MCF 10A (cell line): Measurements from ENCODE around the gene FAR2. TPM values are rescaled to one million over a fixed set of nuclear protein-coding genes. Genes with fewer than 3 reads are reported as not detected.

Source experiments
- BruUV-seq: library from RNA; stranded (reverse); fragments of 400-500 nt; replicated peaks from 2 replicates; lab custom pipeline; 2021; lab: Mats Ljungman, UMichigan
- CTCF ChIA-PET: fragments of 300-600 bp; sonication (Branson Sonifier 250); formaldehyde crosslinking; extraction: SDS; loops from one replicate; lab custom pipeline; 2021; ENCODE audit warnings: antibody characterized with exemption, inconsistent platforms; lab: Yijun Ruan, JAX
- POLR2A ChIA-PET: fragments of 300-600, 350-650 bp; sonication (Branson Sonifier 250); formaldehyde crosslinking; extraction: SDS; loops from one replicate; lab custom pipeline; 2020; ENCODE audit warnings: antibody characterized with exemption, inconsistent platforms; lab: Yijun Ruan, JAX
- DNase-seq: peaks from one replicate; pipeline ENCODE4 v3.0.0-alpha.2; 2018; ENCODE audit not compliant: unreplicated experiment
- H3K27ac Mint-ChIP-seq: one replicate; pipeline ENCODE4 v1.8.0; 2022; ENCODE audit warnings: mild to moderate bottlenecking, low read depth, mixed read lengths; ENCODE audit not compliant: unreplicated experiment
- H3K27me3 Mint-ChIP-seq: one replicate; pipeline ENCODE4 v1.8.0; 2022; ENCODE audit warnings: mixed read lengths; ENCODE audit not compliant: insufficient read depth, unreplicated experiment
- H3K36me3 Mint-ChIP-seq: one replicate; pipeline ENCODE4 v1.8.0; 2022; ENCODE audit warnings: mild to moderate bottlenecking, moderate library complexity, mixed read lengths; ENCODE audit not compliant: insufficient read depth, unreplicated experiment
- H3K4me1 Mint-ChIP-seq: one replicate; pipeline ENCODE4 v1.8.0; 2022; ENCODE audit warnings: mixed read lengths; ENCODE audit not compliant: insufficient read depth, unreplicated experiment
- H3K4me3 Mint-ChIP-seq: one replicate; pipeline ENCODE4 v1.8.0; 2022; ENCODE audit warnings: mild to moderate bottlenecking, moderate library complexity, mixed read lengths; ENCODE audit not compliant: unreplicated experiment
- H3K9me3 Mint-ChIP-seq: one replicate; pipeline ENCODE4 v1.8.0; 2022; ENCODE audit warnings: mixed read lengths; ENCODE audit not compliant: unreplicated experiment
- intact Hi-C: fragments of 100-400 bp; cut with micrococcal nuclease; formaldehyde crosslinking; loops from 2 replicates; pipeline ENCODE4 v1.14.1; 2022
- total RNA-seq: library from RNA; stranded (reverse); gene quantifications from 2 replicates; pipeline ENCODE4 v1.2.3, GENCODE V29; 2022
- TF ChIP-seq, protein P1 (sequence below): fragments of 200-600 bp; IDR thresholded peaks from one replicate; pipeline ENCODE4 v1.8.0; 2022; ENCODE audit warnings: antibody characterized with exemption, mild to moderate bottlenecking; ENCODE audit not compliant: unreplicated experiment

FAR2 gene
- total RNA-seq, 1 experiment from 2014 or later, result 1.7 TPM

- TF ChIP-seq, protein P1, sequence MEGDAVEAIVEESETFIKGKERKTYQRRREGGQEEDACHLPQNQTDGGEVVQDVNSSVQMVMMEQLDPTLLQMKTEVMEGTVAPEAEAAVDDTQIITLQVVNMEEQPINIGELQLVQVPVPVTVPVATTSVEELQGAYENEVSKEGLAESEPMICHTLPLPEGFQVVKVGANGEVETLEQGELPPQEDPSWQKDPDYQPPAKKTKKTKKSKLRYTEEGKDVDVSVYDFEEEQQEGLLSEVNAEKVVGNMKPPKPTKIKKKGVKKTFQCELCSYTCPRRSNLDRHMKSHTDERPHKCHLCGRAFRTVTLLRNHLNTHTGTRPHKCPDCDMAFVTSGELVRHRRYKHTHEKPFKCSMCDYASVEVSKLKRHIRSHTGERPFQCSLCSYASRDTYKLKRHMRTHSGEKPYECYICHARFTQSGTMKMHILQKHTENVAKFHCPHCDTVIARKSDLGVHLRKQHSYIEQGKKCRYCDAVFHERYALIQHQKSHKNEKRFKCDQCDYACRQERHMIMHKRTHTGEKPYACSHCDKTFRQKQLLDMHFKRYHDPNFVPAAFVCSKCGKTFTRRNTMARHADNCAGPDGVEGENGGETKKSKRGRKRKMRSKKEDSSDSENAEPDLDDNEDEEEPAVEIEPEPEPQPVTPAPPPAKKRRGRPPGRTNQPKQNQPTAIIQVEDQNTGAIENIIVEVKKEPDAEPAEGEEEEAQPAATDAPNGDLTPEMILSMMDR, result no peak
- BruUV-seq, result no TSS peak
- ChIA-PET POLR2A (no interaction called here), CTCF (no interaction called here)
- H3K4me1 Mint-ChIP-seq, result no peaks in the 10 kb centered on the region
- intact Hi-C loops, result no loop called here
- no peak overlapping the region for H3K27ac Mint-ChIP-seq
- no peaks in the 10 kb centered on the region for H3K9me3 Mint-ChIP-seq
- no peak for DNase-seq
- H3K27me3 Mint-ChIP-seq, result no peaks in the 10 kb centered on the region
- H3K4me3 Mint-ChIP-seq, result no peak overlapping the region
- peaks cover 2% of the 10 kb centered on the region for H3K36me3 Mint-ChIP-seq
Observed at GRCh38 chr12:29304388-29304787, 155.3 kb downstream of the FAR2 start.

DNA sequence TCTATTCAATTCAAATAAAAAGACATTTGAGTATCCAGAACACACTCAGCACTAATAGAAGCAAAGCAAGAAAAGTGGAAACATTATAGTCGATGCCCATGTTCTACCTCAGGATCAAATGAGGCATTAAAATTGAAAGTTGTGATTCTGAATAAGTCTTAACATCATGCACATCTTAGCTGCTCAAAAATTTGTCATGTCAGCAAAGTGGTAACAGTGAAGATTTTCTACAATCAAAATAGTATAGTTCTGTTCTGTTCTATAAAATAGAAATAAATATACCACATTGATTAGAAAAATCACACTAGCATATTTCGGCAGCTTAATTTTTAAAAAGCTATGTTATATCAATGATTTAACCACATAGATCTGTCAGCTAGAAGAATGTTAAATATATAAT, 157.2 kb downstream of the FAR2 start:
- POLR2A ChIA-PET, result interaction anchor here (0.6 to 1.0 kb wide), 2 partner anchors 15 to 248 kb away, joined by 3 to 8 read pairs; no protein-coding TSS in a partner anchor
- Mint-ChIP-seq H3K27me3 (no peaks in the 10 kb centered on the region), H3K4me1 (no peaks in the 10 kb centered on the region), H3K4me3 (no peak overlapping the region), H3K27ac (no peak overlapping the region), H3K36me3 (peaks cover 7% of the 10 kb centered on the region), H3K9me3 (no peaks in the 10 kb centered on the region)
- no TSS peak for BruUV-seq
- no peak for DNase-seq
- TF ChIP-seq, protein P1, result no peak
- intact Hi-C loops, result loop anchor here (5.0 kb wide), 1 partner anchor 211 kb away; no protein-coding TSS in a partner anchor
- CTCF ChIA-PET, result interaction anchor here (3.2 kb wide), 1 partner anchor 11 kb away, joined by 21 read pairs; no protein-coding TSS in a partner anchor

DNA sequence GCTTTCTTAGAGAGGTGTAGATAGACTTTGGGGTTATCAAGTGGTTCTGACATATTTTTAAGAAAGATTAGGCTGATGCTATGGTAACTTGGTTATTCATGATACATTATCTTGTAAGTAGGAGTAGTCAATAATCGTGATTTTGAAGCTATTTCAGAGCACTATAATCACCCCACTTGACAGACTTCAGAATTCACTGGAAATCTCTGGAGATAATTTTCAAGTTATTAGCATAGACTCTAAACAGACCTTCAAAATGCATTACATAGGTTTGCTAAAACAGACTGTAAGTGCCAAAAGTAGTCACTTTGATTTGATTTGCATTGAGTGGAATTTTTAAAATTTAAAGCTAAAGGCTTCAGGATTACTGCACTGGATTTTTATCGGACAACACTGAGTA, 157.6 kb downstream of the FAR2 start:
- BruUV-seq, result no TSS peak
- H3K9me3 Mint-ChIP-seq, result no peaks in the 10 kb centered on the region
- no peak overlapping the region for H3K4me3 Mint-ChIP-seq
- peaks cover 7% of the 10 kb centered on the region for H3K36me3 Mint-ChIP-seq
- no peaks in the 10 kb centered on the region for H3K4me1 Mint-ChIP-seq
- ChIA-PET POLR2A (interaction anchor here (0.6 to 1.0 kb wide), 2 partner anchors 14 to 249 kb away, joined by 3 to 8 read pairs; no protein-coding TSS in a partner anchor), CTCF (interaction anchor here (3.2 kb wide), 1 partner anchor 11 kb away, joined by 21 read pairs; no protein-coding TSS in a partner anchor)
- no peak overlapping the region for H3K27ac Mint-ChIP-seq
- intact Hi-C loops, result loop anchor here (5.0 kb wide), 1 partner anchor 211 kb away; no protein-coding TSS in a partner anchor
- TF ChIP-seq, protein P1, result no peak
- no peaks in the 10 kb centered on the region for H3K27me3 Mint-ChIP-seq
- no peak for DNase-seq

DNA sequence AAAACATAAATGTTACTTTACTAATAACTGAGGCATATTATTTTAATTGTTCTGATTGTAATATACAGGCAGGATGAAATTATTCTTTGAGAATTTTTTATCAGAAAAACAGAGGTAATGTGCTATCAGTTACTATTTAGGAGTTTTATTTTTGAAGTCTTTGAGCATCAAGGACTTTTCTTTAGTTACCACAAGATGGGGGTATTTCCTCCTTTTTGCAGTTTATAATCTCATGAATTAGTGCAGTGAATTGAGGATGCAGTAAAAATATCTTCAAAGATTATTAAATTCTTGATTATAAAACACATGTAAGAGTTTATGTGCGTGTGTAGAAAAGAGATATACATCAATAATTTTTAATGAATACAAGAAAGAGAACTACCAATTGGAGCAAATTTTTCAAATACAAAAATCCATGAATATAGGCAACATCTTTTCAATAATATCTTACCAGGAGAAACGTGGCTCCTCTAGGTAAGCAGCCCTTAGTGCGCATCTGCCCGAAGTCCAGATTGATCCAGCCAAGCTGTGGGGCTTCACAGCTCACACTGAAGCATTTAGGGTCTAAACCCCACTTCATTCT, 160.3 kb downstream of the FAR2 start:
- TF ChIP-seq, protein P1, result peak; percentile 51
- CTCF ChIA-PET, result interaction anchor here (0.7 to 1.5 kb wide), 6 partner anchors 8 to 1504 kb away, joined by 3 to 9 read pairs (median 4); no protein-coding TSS in a partner anchor
- Mint-ChIP-seq H3K4me3 (no peak overlapping the region), H3K27me3 (no peaks in the 10 kb centered on the region), H3K4me1 (no peaks in the 10 kb centered on the region), H3K27ac (no peak overlapping the region), H3K9me3 (no peaks in the 10 kb centered on the region), H3K36me3 (peaks cover 7% of the 10 kb centered on the region)
- BruUV-seq, result no TSS peak
- intact Hi-C loops, result loop anchor here (2.0 to 5.0 kb wide), 2 partner anchors 208 to 977 kb away; no protein-coding TSS in a partner anchor
- POLR2A ChIA-PET, result interaction anchor here (0.7 kb wide), 1 partner anchor 201 kb away, joined by 3 read pairs; no protein-coding TSS in a partner anchor
- peak; percentile 26 for DNase-seq
